HepG2 (cell line): ENCODE data around the gene BMPR2.

Experiments used
- BCLAF1 ChIP-seq: fragments of 450-650 bp; IDR thresholded peaks from 2 replicates; pipeline ENCODE4 v1.6.1; 2017; ENCODE audit warnings: mild to moderate bottlenecking
- ETV6 ChIP-seq: sonication (generic); formaldehyde crosslinking; conservative IDR thresholded peaks from 2 replicates; pipeline ENCODE4 v1.4.0; 2020; ENCODE audit warnings: missing genetic modification reagents
- NBN ChIP-seq: fragments of 450-650 bp; conservative IDR thresholded peaks from 2 replicates; pipeline ENCODE4 v1.6.1; 2017
- RAD21 ChIP-seq: fragments of 450-650 bp; formaldehyde crosslinking; IDR thresholded peaks from 2 replicates; pipeline ENCODE4 v1.5.0; 2020; ENCODE audit warnings: mild to moderate bottlenecking
- TMF1 ChIP-seq: sonication (generic); formaldehyde crosslinking; IDR thresholded peaks from 2 replicates; pipeline ENCODE4 v1.8.1; 2022; ENCODE audit warnings: low read depth, missing genetic modification reagents
- ZFX ChIP-seq: sonication (generic); formaldehyde crosslinking; IDR thresholded peaks from 2 replicates; pipeline ENCODE4 v1.4.0; 2020; ENCODE audit warnings: mild to moderate bottlenecking, low read depth, missing genetic modification reagents, moderate library complexity
- ZNF670 ChIP-seq: sonication (generic); formaldehyde crosslinking; IDR thresholded peaks from 2 replicates; pipeline ENCODE4 v1.8.0; 2022; ENCODE audit warnings: mild to moderate bottlenecking, missing genetic modification reagents, borderline replicate concordance

- TF ChIP-seq TMF1 (CRISPR knock-in tag), result no peak
- TF ChIP-seq RAD21, result no peak
- TF ChIP-seq ZNF670 (CRISPR knock-in tag), result no peak
- TF ChIP-seq BCLAF1, result no peak
- TF ChIP-seq ETV6, result no peak
- TF ChIP-seq NBN, result no peak
- no peak for TF ChIP-seq ZFX (CRISPR knock-in tag)
These were observed 233.4 kb downstream of the BMPR2 start for GRCh38 chr2:202609381-202610145.
